ENCODE results near the gene MRPL28. TPM values are rescaled to one million over a fixed set of nuclear protein-coding genes. Genes with fewer than 3 reads are reported as not detected.
A peak's percentile ranks its signal among the peaks of the same experiment; 100 is the strongest.
"Not testable (repeated sequence)": the region's sequence is repeated elsewhere in the genome, so short reads cannot be mapped to it uniquely, and the experiment has no call there.

MRPL28 gene
- total RNA-seq, 1 donor: 55.4 TPM

- not testable (repeated sequence) for H3K27me3 ChIP-seq (ENCODE audit: insufficient read depth, low read length); H3K9me3 ChIP-seq (ENCODE audit: low read depth, low read length); H3K36me3 ChIP-seq (ENCODE audit: insufficient read depth, low read length); H3K27ac ChIP-seq (ENCODE audit: low read depth, low read length); H4K20me1 ChIP-seq (ENCODE audit: insufficient read depth, low read length); H3K79me2 ChIP-seq (ENCODE audit: insufficient read depth, low read length); DNase-seq (ENCODE audit: insufficient read length, low spot score, missing footprints)
- H3K4me3 ChIP-seq (ENCODE audit: insufficient read depth, low read length): peak overlapping the region; percentile 52
- H3K4me1 ChIP-seq (ENCODE audit: insufficient read depth, low read length): peaks cover 11% of the 10 kb centered on the region
- peak overlapping the region; percentile 76 for H2AFZ ChIP-seq (ENCODE audit: low read length)
- H3K4me2 ChIP-seq (ENCODE audit: insufficient read depth, low read length): peak overlapping the region; percentile 76
- TF ChIP-seq CTCF (IDR thresholded peaks at IDR 0.05; ENCODE audit: extremely low read depth, low read depth, low read length): peak; percentile 11
These were observed 17.7 kb upstream of the MRPL28 start for GRCh38 chr16:387761-388666.

GRCh38 chr16:386641-387156, 16.4 kb upstream of the MRPL28 start:
- H3K4me3 ChIP-seq (ENCODE audit: insufficient read depth, low read length): peak overlapping the region; percentile 53
- TF ChIP-seq CTCF (IDR thresholded peaks at IDR 0.05; ENCODE audit: extremely low read depth, low read depth, low read length): peak; percentile 15
- peaks cover 13% of the 10 kb centered on the region for H3K4me1 ChIP-seq (ENCODE audit: insufficient read depth, low read length)
- H3K27me3 ChIP-seq (ENCODE audit: insufficient read depth, low read length): no peaks in the 10 kb centered on the region
- no peaks in the 10 kb centered on the region for H3K36me3 ChIP-seq (ENCODE audit: insufficient read depth, low read length)
- peak overlapping the region; percentile 99 for H2AFZ ChIP-seq (ENCODE audit: low read length)
- H3K27ac ChIP-seq (ENCODE audit: low read depth, low read length): no peak overlapping the region
- no peak for DNase-seq (ENCODE audit: insufficient read length, low spot score, missing footprints)
- no peaks in the 10 kb centered on the region for H3K79me2 ChIP-seq (ENCODE audit: insufficient read depth, low read length)
- H3K9me3 ChIP-seq (ENCODE audit: low read depth, low read length): no peaks in the 10 kb centered on the region
- H3K4me2 ChIP-seq (ENCODE audit: insufficient read depth, low read length): peak overlapping the region; percentile 65
- no peaks in the 10 kb centered on the region for H4K20me1 ChIP-seq (ENCODE audit: insufficient read depth, low read length)

- Histone ChIP-seq H3K79me2 (ENCODE audit: insufficient read depth, low read length) (peaks cover 29% of the 10 kb centered on the region), H4K20me1 (ENCODE audit: insufficient read depth, low read length) (peaks cover 13% of the 10 kb centered on the region), H2AFZ (ENCODE audit: low read length) (no peak overlapping the region), H3K27ac (ENCODE audit: low read depth, low read length) (no peak overlapping the region), H3K4me1 (ENCODE audit: insufficient read depth, low read length) (peaks cover 13% of the 10 kb centered on the region), H3K4me2 (ENCODE audit: insufficient read depth, low read length) (peak overlapping the region; percentile 92), H3K27me3 (ENCODE audit: insufficient read depth, low read length) (no peaks in the 10 kb centered on the region), H3K36me3 (ENCODE audit: insufficient read depth, low read length) (no peaks in the 10 kb centered on the region), H3K9me3 (ENCODE audit: low read depth, low read length) (no peaks in the 10 kb centered on the region), H3K4me3 (ENCODE audit: insufficient read depth, low read length) (no peak overlapping the region)
- no peak for DNase-seq (ENCODE audit: insufficient read length, low spot score, missing footprints)
- no peak for TF ChIP-seq CTCF (IDR thresholded peaks at IDR 0.05; ENCODE audit: extremely low read depth, low read depth, low read length)
These were observed 13.2 kb upstream of the MRPL28 start for GRCh38 chr16:383326-384051.

Data from osteoblast (primary cell).